ENCODE data around the gene LGALS4. TPM values are rescaled to one million over a fixed set of nuclear protein-coding genes. Genes with fewer than 3 reads are reported as not detected.

LGALS4 gene
- total and polyA plus RNA-seq, 2 experiments from 2014 or later: 0.87 TPM; not detected in 1

DNA sequence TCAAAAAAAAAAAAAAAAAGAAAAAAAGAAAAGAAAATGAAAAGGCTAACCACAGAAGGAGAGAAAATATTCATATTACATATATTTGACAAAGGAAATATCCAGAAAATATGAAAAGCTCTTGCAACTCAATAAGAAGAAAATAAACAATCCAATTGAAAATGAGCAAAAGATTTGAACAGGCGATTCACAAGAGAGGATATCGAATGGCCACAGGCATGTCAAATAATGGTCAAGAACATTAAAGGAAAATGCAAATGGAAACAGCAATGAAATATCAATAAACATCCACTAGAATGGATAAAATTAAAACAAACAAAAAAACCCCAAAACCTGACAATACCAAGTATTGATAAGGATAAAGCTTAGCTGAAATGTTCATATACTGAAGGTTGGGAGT, 47.5 kb downstream of the LGALS4 start:
- H3K4me3 Mint-ChIP-seq: no peak overlapping the region
- H3K4me1 Mint-ChIP-seq: peaks cover 4% of the 10 kb centered on the region; the same call in 2 of the 3 replicates
- no peaks in the 10 kb centered on the region for H3K79me2 ChIP-seq (replicated peaks; ENCODE audit: insufficient read depth)
- H3K4me1 ChIP-seq (ENCODE audit: insufficient read depth): no peaks in the 10 kb centered on the region
- H3K36me3 ChIP-seq (ENCODE audit: insufficient read depth): no peaks in the 10 kb centered on the region
- ATAC-seq (no peak), DNase-seq (ENCODE audit: low spot score) (no peak)
- H3K9me3 Mint-ChIP-seq: no peaks in the 10 kb centered on the region
- 0 out of 2 replicates have a peak, but pooled peaks cover 4% of the 10 kb centered on the region for H3K27me3 ChIP-seq (ENCODE audit: insufficient read depth)
- H3K27ac Mint-ChIP-seq: no peak overlapping the region
- no peak overlapping the region for H3K27ac ChIP-seq (ENCODE audit: low read depth)
- no peak overlapping the region for H3K4me2 ChIP-seq
- peaks cover 3% of the 10 kb centered on the region for H3K27me3 Mint-ChIP-seq (ENCODE audit: insufficient read depth, low read depth, poor library complexity)
- no peaks in the 10 kb centered on the region; the same call in 2 of the 3 replicates for H3K36me3 Mint-ChIP-seq (ENCODE audit: low read depth)
- no peak overlapping the region for H2AFZ ChIP-seq
- H4K20me1 ChIP-seq (replicated peaks; ENCODE audit: insufficient read depth): no peaks in the 10 kb centered on the region
- H3K9me2 ChIP-seq (ENCODE audit: insufficient read depth): no peaks in the 10 kb centered on the region
- peaks cover 4% of the 10 kb centered on the region; the same call in 1 of the 2 replicates for H3F3A ChIP-seq (replicated peaks; ENCODE audit: low read depth)
- no peak for TF ChIP-seq EZH2 (IDR thresholded peaks at IDR 0.05; ENCODE audit: low read depth, unreplicated experiment)
- TF ChIP-seq POLR2AphosphoS5 (IDR thresholded peaks at IDR 0.05; ENCODE audit: low read depth): no peak
- TF ChIP-seq ZNF114 (CRISPR knock-in tag; IDR thresholded peaks at IDR 0.05): no peak
- H3K4me3 ChIP-seq: no peak overlapping the region

DNA sequence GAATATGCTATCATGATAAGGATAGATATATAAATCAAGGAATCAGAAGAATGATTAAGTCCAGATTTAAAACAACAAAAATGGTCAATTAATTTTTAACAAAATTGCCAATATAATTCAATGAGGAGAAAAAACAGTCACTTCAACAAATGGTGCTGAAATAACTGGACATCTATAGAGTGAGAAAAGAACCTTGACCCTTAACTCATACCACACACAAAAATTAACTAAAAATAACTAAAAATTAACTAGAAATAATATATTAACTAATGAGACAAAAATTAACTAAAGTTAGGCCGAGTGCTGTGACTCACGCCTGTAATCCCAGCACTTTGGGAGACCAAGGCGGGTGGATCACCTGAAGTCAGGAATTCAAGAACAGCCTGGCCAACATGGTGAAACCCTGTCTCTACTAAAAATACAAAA, 48.9 kb downstream of the LGALS4 start:
- Histone ChIP-seq H3K4me3 (no peak overlapping the region), H3K79me2 (replicated peaks; ENCODE audit: insufficient read depth) (no peaks in the 10 kb centered on the region), H3K4me1 (ENCODE audit: insufficient read depth) (no peaks in the 10 kb centered on the region), H3K9me2 (ENCODE audit: insufficient read depth) (no peaks in the 10 kb centered on the region), H3K36me3 (ENCODE audit: insufficient read depth) (no peaks in the 10 kb centered on the region), H3K27ac (ENCODE audit: low read depth) (no peak overlapping the region), H3K27me3 (ENCODE audit: insufficient read depth) (no peaks in the 10 kb centered on the region), H3F3A (replicated peaks; ENCODE audit: low read depth) (peaks cover 3% of the 10 kb centered on the region; the same call in 1 of the 2 replicates), H2AFZ (no peak overlapping the region), H3K4me2 (no peak overlapping the region), H4K20me1 (replicated peaks; ENCODE audit: insufficient read depth) (no peaks in the 10 kb centered on the region)
- Mint-ChIP-seq H3K36me3 (ENCODE audit: low read depth) (no peaks in the 10 kb centered on the region), H3K27ac (no peak overlapping the region), H3K4me1 (no peaks in the 10 kb centered on the region), H3K4me3 (no peak overlapping the region), H3K27me3 (ENCODE audit: insufficient read depth, low read depth, poor library complexity) (peaks cover 5% of the 10 kb centered on the region), H3K9me3 (no peaks in the 10 kb centered on the region)
- no peak for ATAC-seq
- TF ChIP-seq POLR2AphosphoS5 (IDR thresholded peaks at IDR 0.05; ENCODE audit: low read depth) (no peak), NANOG (IDR thresholded peaks at IDR 0.05; ENCODE audit: borderline replicate concordance) (no peak), EZH2phosphoT487 (IDR thresholded peaks at IDR 0.05; ENCODE audit: unreplicated experiment) (no peak), ZNF331 (CRISPR knock-in tag; IDR thresholded peaks at IDR 0.05; ENCODE audit: low read depth) (no peak), EZH2 (IDR thresholded peaks at IDR 0.05; ENCODE audit: low read depth, unreplicated experiment) (no peak), ZNF114 (CRISPR knock-in tag; IDR thresholded peaks at IDR 0.05) (no peak), STAT1 (IDR thresholded peaks at IDR 0.05; ENCODE audit: unreplicated experiment) (no peak)
- TF ChIP-seq, protein P1, sequence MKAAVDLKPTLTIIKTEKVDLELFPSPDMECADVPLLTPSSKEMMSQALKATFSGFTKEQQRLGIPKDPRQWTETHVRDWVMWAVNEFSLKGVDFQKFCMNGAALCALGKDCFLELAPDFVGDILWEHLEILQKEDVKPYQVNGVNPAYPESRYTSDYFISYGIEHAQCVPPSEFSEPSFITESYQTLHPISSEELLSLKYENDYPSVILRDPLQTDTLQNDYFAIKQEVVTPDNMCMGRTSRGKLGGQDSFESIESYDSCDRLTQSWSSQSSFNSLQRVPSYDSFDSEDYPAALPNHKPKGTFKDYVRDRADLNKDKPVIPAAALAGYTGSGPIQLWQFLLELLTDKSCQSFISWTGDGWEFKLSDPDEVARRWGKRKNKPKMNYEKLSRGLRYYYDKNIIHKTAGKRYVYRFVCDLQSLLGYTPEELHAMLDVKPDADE (IDR thresholded peaks at IDR 0.05): no peak
- TF ChIP-seq, protein P2, sequence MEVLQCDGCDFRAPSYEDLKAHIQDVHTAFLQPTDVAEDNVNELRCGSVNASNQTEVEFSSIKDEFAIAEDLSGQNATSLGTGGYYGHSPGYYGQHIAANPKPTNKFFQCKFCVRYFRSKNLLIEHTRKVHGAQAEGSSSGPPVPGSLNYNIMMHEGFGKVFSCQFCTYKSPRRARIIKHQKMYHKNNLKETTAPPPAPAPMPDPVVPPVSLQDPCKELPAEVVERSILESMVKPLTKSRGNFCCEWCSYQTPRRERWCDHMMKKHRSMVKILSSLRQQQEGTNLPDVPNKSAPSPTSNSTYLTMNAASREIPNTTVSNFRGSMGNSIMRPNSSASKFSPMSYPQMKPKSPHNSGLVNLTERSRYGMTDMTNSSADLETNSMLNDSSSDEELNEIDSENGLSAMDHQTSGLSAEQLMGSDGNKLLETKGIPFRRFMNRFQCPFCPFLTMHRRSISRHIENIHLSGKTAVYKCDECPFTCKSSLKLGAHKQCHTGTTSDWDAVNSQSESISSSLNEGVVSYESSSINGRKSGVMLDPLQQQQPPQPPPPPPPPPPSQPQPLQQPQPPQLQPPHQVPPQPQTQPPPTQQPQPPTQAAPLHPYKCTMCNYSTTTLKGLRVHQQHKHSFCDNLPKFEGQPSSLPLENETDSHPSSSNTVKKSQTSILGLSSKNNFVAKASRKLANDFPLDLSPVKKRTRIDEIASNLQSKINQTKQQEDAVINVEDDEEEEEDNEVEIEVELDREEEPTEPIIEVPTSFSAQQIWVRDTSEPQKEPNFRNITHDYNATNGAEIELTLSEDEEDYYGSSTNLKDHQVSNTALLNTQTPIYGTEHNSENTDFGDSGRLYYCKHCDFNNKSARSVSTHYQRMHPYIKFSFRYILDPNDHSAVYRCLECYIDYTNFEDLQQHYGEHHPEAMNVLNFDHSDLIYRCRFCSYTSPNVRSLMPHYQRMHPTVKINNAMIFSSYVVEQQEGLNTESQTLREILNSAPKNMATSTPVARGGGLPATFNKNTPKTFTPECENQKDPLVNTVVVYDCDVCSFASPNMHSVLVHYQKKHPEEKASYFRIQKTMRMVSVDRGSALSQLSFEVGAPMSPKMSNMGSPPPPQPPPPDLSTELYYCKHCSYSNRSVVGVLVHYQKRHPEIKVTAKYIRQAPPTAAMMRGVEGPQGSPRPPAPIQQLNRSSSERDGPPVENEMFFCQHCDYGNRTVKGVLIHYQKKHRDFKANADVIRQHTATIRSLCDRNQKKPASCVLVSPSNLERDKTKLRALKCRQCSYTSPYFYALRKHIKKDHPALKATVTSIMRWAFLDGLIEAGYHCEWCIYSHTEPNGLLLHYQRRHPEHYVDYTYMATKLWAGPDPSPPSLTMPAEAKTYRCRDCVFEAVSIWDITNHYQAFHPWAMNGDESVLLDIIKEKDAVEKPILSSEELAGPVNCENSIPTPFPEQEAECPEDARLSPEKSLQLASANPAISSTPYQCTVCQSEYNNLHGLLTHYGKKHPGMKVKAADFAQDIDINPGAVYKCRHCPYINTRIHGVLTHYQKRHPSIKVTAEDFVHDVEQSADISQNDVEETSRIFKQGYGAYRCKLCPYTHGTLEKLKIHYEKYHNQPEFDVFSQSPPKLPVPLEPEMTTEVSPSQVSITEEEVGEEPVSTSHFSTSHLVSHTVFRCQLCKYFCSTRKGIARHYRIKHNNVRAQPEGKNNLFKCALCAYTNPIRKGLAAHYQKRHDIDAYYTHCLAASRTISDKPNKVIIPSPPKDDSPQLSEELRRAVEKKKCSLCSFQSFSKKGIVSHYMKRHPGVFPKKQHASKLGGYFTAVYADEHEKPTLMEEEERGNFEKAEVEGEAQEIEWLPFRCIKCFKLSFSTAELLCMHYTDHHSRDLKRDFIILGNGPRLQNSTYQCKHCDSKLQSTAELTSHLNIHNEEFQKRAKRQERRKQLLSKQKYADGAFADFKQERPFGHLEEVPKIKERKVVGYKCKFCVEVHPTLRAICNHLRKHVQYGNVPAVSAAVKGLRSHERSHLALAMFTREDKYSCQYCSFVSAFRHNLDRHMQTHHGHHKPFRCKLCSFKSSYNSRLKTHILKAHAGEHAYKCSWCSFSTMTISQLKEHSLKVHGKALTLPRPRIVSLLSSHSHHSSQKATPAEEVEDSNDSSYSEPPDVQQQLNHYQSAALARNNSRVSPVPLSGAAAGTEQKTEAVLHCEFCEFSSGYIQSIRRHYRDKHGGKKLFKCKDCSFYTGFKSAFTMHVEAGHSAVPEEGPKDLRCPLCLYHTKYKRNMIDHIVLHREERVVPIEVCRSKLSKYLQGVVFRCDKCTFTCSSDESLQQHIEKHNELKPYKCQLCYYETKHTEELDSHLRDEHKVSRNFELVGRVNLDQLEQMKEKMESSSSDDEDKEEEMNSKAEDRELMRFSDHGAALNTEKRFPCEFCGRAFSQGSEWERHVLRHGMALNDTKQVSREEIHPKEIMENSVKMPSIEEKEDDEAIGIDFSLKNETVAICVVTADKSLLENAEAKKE (CRISPR knock-in tag; IDR thresholded peaks at IDR 0.05): no peak
- TF ChIP-seq, protein P3, sequence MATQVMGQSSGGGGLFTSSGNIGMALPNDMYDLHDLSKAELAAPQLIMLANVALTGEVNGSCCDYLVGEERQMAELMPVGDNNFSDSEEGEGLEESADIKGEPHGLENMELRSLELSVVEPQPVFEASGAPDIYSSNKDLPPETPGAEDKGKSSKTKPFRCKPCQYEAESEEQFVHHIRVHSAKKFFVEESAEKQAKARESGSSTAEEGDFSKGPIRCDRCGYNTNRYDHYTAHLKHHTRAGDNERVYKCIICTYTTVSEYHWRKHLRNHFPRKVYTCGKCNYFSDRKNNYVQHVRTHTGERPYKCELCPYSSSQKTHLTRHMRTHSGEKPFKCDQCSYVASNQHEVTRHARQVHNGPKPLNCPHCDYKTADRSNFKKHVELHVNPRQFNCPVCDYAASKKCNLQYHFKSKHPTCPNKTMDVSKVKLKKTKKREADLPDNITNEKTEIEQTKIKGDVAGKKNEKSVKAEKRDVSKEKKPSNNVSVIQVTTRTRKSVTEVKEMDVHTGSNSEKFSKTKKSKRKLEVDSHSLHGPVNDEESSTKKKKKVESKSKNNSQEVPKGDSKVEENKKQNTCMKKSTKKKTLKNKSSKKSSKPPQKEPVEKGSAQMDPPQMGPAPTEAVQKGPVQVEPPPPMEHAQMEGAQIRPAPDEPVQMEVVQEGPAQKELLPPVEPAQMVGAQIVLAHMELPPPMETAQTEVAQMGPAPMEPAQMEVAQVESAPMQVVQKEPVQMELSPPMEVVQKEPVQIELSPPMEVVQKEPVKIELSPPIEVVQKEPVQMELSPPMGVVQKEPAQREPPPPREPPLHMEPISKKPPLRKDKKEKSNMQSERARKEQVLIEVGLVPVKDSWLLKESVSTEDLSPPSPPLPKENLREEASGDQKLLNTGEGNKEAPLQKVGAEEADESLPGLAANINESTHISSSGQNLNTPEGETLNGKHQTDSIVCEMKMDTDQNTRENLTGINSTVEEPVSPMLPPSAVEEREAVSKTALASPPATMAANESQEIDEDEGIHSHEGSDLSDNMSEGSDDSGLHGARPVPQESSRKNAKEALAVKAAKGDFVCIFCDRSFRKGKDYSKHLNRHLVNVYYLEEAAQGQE (IDR thresholded peaks at IDR 0.05; ENCODE audit: unreplicated experiment): no peak
- DNase-seq (ENCODE audit: low spot score): no peak

All from GM23338 (cell line).